GM18507 (cell line): ENCODE data around the gene TAF11L14.

ENCODE experiments used
- DNase-seq: peaks from one replicate; pipeline ENCODE4 v3.0.0; 2011; ENCODE audit warnings: low read depth; ENCODE audit not compliant: insufficient read length; ENCODE audit errors: extremely low spot score
- FAIRE-seq: peaks from 2 replicates; lab custom pipeline; 2011; peaks lifted over from hg19 to GRCh38; lab: Jason Lieb, UNC

TAF11L14 gene

DNA sequence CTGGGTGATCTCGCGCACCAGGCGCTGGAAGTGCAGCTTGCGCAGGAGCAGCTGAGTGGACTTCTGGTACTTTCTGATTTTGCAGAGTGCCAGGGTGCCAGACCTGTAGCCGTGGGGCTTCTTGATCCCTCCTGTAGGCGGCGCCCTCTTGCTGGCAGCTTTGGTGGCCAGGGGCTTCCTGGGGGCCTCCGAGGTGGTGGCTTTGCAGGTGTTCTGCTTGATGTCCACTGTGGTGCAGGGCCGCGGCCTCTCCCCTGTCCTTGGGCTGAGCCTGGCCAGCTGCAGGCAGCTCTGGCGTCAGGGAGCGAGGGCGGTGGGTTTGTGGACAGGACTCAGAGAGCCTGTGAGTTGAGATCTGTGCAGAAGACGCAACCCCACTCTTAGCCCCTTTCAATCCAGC lies 36.1 kb downstream of the TAF11L14 start:
- FAIRE-seq (no peak), DNase-seq (no peak)

DNA sequence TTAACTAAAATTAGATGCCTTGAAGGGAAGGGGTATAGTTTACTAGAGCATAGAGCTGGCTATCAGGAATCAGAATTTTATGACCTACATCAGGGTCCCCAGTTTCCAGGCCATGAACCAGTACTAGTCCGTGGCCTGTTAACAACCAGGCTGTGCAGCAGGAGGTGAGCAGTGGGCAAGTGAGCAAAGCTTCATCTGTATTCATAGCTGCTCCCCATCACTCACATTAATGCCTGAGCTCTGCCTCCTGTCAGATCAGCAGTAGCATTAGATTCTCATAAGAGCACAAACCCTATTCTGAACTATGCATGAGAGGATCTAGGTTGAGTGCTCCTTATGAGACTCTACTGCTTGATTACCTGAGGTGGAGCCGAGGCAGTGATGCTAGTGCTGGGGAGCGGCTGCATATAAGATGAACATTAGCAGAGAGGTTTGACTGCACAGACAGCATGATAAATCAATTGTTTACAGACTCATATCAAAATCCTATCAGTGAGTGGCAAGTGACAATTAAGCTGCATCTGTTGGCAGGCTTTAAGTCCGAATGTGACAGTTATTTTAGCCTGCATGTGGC lies 44.6 kb downstream of the TAF11L14 start:
- FAIRE-seq (no peak), DNase-seq (no peak)

GRCh38 chr5:17679597-17680203 lies 45.4 kb downstream of the TAF11L14 start:
- no peak for DNase-seq
- FAIRE-seq, result no peak

DNA sequence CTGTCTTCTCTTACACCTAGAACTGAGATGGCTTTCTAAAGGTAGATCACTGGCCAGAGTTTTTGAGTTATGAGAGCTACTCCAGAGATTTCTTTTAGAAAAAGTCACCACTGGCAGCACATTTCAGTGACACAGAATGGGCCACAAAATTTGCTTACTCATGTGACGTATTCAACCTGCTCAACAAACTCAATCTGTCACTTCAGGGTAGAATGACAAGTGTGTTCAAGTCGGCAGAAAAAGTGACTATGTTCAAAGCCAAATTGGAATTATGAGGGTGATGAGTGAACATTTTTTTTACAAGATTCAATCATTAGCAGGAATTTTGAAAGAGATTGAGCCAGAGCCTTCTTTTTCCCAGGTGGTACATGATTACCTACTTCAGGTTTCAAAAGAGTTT lies 46.5 kb downstream of the TAF11L14 start:
- FAIRE-seq (no peak), DNase-seq (no peak)
